ENCODE measurements around the gene PRDX5. TPM values are rescaled to one million over a fixed set of nuclear protein-coding genes. Genes with fewer than 3 reads are reported as not detected.
A peak's percentile ranks its signal among the peaks of the same experiment; 100 is the strongest.

Gene PRDX5
- total RNA-seq = 100 to 1,000 TPM; 122 to 178 (median 156) TPM
- polyA plus RNA-seq = 100 to 1,000 TPM; 304 to 323 (median 321) TPM
- long read RNA-seq, donor 1, transcript PRDX5-201 (6 exons, 893 nt) = major isoform, 104 of 107 reads
- long read RNA-seq, donor 1, partial matches to known transcripts = 1 of 107 reads
- long read RNA-seq, donor 1, other reads (novel, unspliced or antisense) = 2 of 107 reads
- long read RNA-seq, donor 2, transcript PRDX5-201 (6 exons, 893 nt) = major isoform, 103 of 114 reads
- long read RNA-seq, donor 2, partial matches to known transcripts = 1 of 114 reads
- long read RNA-seq, donor 2, other reads (novel, unspliced or antisense) = 8 of 114 reads

- Histone ChIP-seq H3K4me3 (peak within 1 kb of the TSS; percentile 86), H3K27ac (peak within 1 kb of the TSS; percentile 99), H3K27me3 (ENCODE audit: insufficient read depth in 3 of 3, low read length in 2 of 3) (no peaks in the 10 kb centered on the region), H3K9me3 (no peaks in the 10 kb centered on the region), H3K36me3 (ENCODE audit: insufficient read depth in 1 of 2, low read depth in 1 of 2) (peaks cover 8 to 46% of the 10 kb centered on the region in 2 donors), H3K4me1 (peaks cover 16% of the 10 kb centered on the region)
- peak; percentile 38 for TF ChIP-seq CTCF (IDR thresholded peaks at IDR 0.05)
- DNase-seq = peak; percentile 97 to 99
- WGBS, 3 donors = 0 to 1% (median 1%) methylated on average over 51 to 61 of the region's 61 CpGs
- ATAC-seq = peak; percentile 88 to 91 (median 88)
- intact Hi-C loops (cut with DNase I) = loop anchor here in 1 of 2 donors (2.0 kb wide), 1 partner anchor 37 kb away; no protein-coding TSS in a partner anchor
These were observed at the start of gene PRDX5 for GRCh38 chr11:64317961-64318765. PRDX5 (plus strand) TSS chr11:64318121; CDS start chr11:64318216, 95 bp downstream.

- intact Hi-C loops (cut with DNase I) = loop anchor here (2.0 to 5.0 kb wide), 3 partner anchors 16 to 67 kb away; partner anchors contain the start of gene PLCB3 (in 1 of the 2)
These were observed 48.9 kb upstream of the PRDX5 start for GRCh38 chr11:64268893-64269539.

GRCh38 chr11:64269540-64270220, 48.2 kb upstream of the PRDX5 start:
- peak; percentile 19 for TF ChIP-seq CTCF (IDR thresholded peaks at IDR 0.05)
- ATAC-seq (peak; percentile 84 to 88 (median 86)), DNase-seq (peak; percentile 98 to 99)
- Histone ChIP-seq H3K4me3 (peak overlapping the region; percentile 83), H3K9me3 (no peaks in the 10 kb centered on the region), H3K27ac (peak overlapping the region; percentile 93), H3K36me3 (ENCODE audit: insufficient read depth in 1 of 2, low read depth in 1 of 2) (peaks cover 3 to 18% of the 10 kb centered on the region in 2 donors), H3K27me3 (ENCODE audit: insufficient read depth in 3 of 3, low read length in 2 of 3) (no peaks in the 10 kb centered on the region), H3K4me1 (peaks cover 20% of the 10 kb centered on the region)
- intact Hi-C loops (cut with DNase I) = loop anchor here (2.0 to 5.0 kb wide), 4 partner anchors 15 to 67 kb away; partner anchors contain the start of genes BAD (in 1 of the 2), GPR137 (in 1 of the 2) and PLCB3 (in 1 of the 2)
- WGBS, 3 donors = 0 to 1% (median 1%) methylated on average over 56 to 58 of the region's 58 CpGs

More at GRCh38 chr11:64268893-64269539, 48.9 kb upstream of the PRDX5 start:
- no peaks in the 10 kb centered on the region for H3K27me3 ChIP-seq (ENCODE audit: insufficient read depth in 3 of 3, low read length in 2 of 3)
- H3K36me3 ChIP-seq (ENCODE audit: insufficient read depth in 1 of 2, low read depth in 1 of 2) = peaks cover 3 to 24% of the 10 kb centered on the region in 2 donors
- H3K9me3 ChIP-seq = no peaks in the 10 kb centered on the region
- H3K4me1 ChIP-seq = peaks cover 20% of the 10 kb centered on the region
- DNase-seq = peak; percentile 85 to 90
- peak overlapping the region; percentile 83 for H3K4me3 ChIP-seq
- TF ChIP-seq CTCF (IDR thresholded peaks at IDR 0.05) = no peak
- peak overlapping the region; percentile 93 for H3K27ac ChIP-seq
- 1 to 3% (median 3%) methylated on average over 34 of the region's 34 CpGs for WGBS, 3 donors
- ATAC-seq = peak; percentile 14 to 34 (median 34)

Data from psoas muscle (tissue), 8 donors.